ENCODE data around the gene MID1. TPM values are rescaled to one million over a fixed set of nuclear protein-coding genes. Genes with fewer than 3 reads are reported as not detected.

MID1 gene
- total RNA-seq, 4 donors from 2014 or later, result 17.0 to 23.4 (median 19.0) TPM

DNA sequence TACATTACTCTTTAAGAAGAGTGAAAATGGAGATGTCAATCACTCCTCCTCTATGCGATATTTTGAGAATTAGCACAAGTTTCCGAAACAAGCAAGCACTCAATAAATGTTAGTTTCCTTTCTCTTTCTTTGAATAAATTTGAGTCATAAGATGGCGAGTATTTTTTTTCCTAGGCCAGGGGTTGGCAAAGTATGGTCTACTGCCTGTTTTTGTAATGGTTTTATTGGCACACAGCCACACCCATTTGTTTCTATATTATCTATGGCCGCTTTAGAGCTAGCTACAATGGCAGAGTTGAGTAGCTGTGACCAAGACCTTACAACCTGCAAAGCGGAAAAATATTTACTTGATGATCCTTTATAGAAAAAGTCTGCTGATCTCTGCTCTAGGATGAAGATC is 139.5 kb downstream of the MID1 start:
- Histone ChIP-seq H3K27me3 (no peaks in the 10 kb centered on the region), H3K4me1 (no peaks in the 10 kb centered on the region), H3K27ac (no peak overlapping the region), H3K9me3 (no peaks in the 10 kb centered on the region), H3K4me3 (no peak overlapping the region), H3K36me3 (no peaks in the 10 kb centered on the region)
- no peak for TF ChIP-seq POLR2A (IDR thresholded peaks at IDR 0.05)
- TF ChIP-seq, protein P1, sequence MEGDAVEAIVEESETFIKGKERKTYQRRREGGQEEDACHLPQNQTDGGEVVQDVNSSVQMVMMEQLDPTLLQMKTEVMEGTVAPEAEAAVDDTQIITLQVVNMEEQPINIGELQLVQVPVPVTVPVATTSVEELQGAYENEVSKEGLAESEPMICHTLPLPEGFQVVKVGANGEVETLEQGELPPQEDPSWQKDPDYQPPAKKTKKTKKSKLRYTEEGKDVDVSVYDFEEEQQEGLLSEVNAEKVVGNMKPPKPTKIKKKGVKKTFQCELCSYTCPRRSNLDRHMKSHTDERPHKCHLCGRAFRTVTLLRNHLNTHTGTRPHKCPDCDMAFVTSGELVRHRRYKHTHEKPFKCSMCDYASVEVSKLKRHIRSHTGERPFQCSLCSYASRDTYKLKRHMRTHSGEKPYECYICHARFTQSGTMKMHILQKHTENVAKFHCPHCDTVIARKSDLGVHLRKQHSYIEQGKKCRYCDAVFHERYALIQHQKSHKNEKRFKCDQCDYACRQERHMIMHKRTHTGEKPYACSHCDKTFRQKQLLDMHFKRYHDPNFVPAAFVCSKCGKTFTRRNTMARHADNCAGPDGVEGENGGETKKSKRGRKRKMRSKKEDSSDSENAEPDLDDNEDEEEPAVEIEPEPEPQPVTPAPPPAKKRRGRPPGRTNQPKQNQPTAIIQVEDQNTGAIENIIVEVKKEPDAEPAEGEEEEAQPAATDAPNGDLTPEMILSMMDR (IDR thresholded peaks at IDR 0.05), result no peak
- TF ChIP-seq EP300 (IDR thresholded peaks at IDR 0.05), result no peak
- no peak for TF ChIP-seq POLR2AphosphoS5 (IDR thresholded peaks at IDR 0.05)
- 92 to 100% methylated on average over 3 to 4 of the region's 5 CpGs for WGBS, 2 donors (ENCODE audit: low coverage in 1 of 2)
- ATAC-seq, result no peak

- TF ChIP-seq, protein P1 (IDR thresholded peaks at IDR 0.05), result no peak
- TF ChIP-seq POLR2AphosphoS5 (IDR thresholded peaks at IDR 0.05) (no peak), POLR2A (IDR thresholded peaks at IDR 0.05) (no peak), EP300 (IDR thresholded peaks at IDR 0.05) (no peak)
- ATAC-seq, result no peak
- H3K9me3 ChIP-seq, result no peaks in the 10 kb centered on the region
- H3K4me1 ChIP-seq, result no peaks in the 10 kb centered on the region
- no peaks in the 10 kb centered on the region for H3K27me3 ChIP-seq
- 61 to 83% methylated on average over 2 of the region's 3 CpGs for WGBS, 2 donors (ENCODE audit: low coverage in 1 of 2)
- no peak overlapping the region for H3K27ac ChIP-seq
- H3K4me3 ChIP-seq, result no peak overlapping the region
- H3K36me3 ChIP-seq, result no peaks in the 10 kb centered on the region
These were observed 140.9 kb downstream of the MID1 start for GRCh38 chrX:10479508-10479907.

GRCh38 chrX:10477525-10477924 is 142.9 kb downstream of the MID1 start:
- 80% methylated on average over 1 of the region's 3 CpGs; no CpG with 5 or more reads in 1 of the 2 donors for WGBS, 2 donors (ENCODE audit: low coverage in 1 of 2)
- Histone ChIP-seq H3K4me3 (no peak overlapping the region), H3K27ac (no peak overlapping the region), H3K27me3 (no peaks in the 10 kb centered on the region), H3K4me1 (peaks cover 0 to 7% (median 0%) of the 10 kb centered on the region in 3 donors), H3K9me3 (no peaks in the 10 kb centered on the region), H3K36me3 (no peaks in the 10 kb centered on the region)
- TF ChIP-seq, protein P1 (IDR thresholded peaks at IDR 0.05), result no peak
- TF ChIP-seq POLR2AphosphoS5 (IDR thresholded peaks at IDR 0.05), result no peak
- no peak for TF ChIP-seq EP300 (IDR thresholded peaks at IDR 0.05)
- no peak for ATAC-seq

- TF ChIP-seq POLR2AphosphoS5 (IDR thresholded peaks at IDR 0.05) (no peak), EP300 (IDR thresholded peaks at IDR 0.05) (no peak), POLR2A (IDR thresholded peaks at IDR 0.05) (no peak)
- TF ChIP-seq, protein P1 (IDR thresholded peaks at IDR 0.05), result no peak
- no peak for ATAC-seq
- no peak overlapping the region for H3K4me3 ChIP-seq
- H3K4me1 ChIP-seq, result peaks cover 0 to 7% (median 0%) of the 10 kb centered on the region in 3 donors
- no peak overlapping the region for H3K27ac ChIP-seq
- H3K27me3 ChIP-seq, result no peaks in the 10 kb centered on the region
- H3K36me3 ChIP-seq, result no peaks in the 10 kb centered on the region
- no peaks in the 10 kb centered on the region for H3K9me3 ChIP-seq
- 23 to 40% methylated on average over 3 to 6 of the region's 6 CpGs for WGBS, 2 donors (ENCODE audit: low coverage in 1 of 2)
These were observed 145.3 kb downstream of the MID1 start for GRCh38 chrX:10474913-10475568.

DNA sequence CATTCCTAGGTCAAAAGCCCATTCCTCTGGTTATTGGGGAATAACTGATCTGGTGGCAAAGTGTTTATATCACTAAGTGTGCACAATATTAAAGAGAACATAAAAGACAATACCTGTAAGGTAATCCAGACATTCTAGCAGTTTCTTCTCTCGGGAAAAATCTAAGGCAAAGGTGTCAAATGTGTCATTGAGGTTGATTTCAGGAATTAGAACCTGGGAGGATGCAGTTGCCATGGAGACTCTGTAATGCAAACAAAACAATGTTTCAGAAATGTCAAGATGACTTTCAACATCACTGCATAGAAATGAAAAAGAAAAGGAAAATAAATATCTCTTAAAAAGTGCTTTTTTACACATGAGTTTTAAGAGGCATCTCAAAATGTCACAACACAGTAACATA is 145.9 kb downstream of the MID1 start:
- Histone ChIP-seq H3K36me3 (no peaks in the 10 kb centered on the region), H3K4me3 (no peak overlapping the region)
- WGBS, 2 donors (ENCODE audit: low coverage in 1 of 2), result 29% methylated on average over 1 of the region's 1 CpG; no CpG with 5 or more reads in 1 of the 2 donors

More for the DNA sequence above, 145.9 kb downstream of the MID1 start:
- Histone ChIP-seq H3K27ac (no peak overlapping the region), H3K4me1 (peaks cover 0 to 7% (median 0%) of the 10 kb centered on the region in 3 donors), H3K9me3 (no peaks in the 10 kb centered on the region), H3K27me3 (no peaks in the 10 kb centered on the region)
- no peak for ATAC-seq
- TF ChIP-seq, protein P1 (IDR thresholded peaks at IDR 0.05), result no peak
- no peak for TF ChIP-seq EP300 (IDR thresholded peaks at IDR 0.05)
- no peak for TF ChIP-seq POLR2AphosphoS5 (IDR thresholded peaks at IDR 0.05)
